ENCODE data around the gene WDR82. TPM values are rescaled to one million over a fixed set of nuclear protein-coding genes. Genes with fewer than 3 reads are reported as not detected.

The WDR82 gene
- total and polyA plus RNA-seq, 8 donors: 60.2 to 124 (median 108) TPM

DNA sequence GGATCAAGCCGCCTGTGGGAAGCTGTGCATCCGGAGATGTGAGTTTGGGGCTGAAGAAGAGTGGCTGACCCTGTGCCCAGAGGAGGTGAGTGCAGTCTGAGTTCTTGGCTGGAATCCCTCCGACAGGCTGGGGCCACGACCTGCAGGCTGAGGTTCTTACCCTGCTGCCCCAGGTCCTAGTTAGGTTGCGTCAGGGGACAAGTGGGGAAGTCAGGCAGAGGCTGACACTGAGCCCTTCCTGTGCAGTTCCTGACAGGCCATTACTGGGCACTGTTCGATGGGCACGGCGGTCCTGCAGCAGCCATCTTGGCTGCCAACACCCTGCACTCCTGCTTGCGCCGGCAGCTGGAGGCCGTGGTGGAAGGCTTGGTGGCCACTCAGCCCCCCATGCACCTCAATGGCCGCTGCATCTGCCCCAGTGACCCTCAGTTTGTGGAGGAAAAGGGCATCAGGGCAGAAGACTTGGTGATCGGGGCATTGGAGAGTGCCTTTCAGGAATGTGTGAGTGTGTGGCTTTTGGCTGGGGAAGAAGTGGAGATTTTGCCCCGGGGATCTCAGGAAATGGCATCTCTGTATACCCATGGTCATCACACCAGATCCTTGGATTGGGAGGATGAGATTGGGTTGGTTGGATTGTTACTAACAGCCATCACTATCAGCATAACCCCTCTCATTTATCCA is 31.6 kb downstream of the WDR82 start:
- peak overlapping the region; percentile 58 to 66 for H3K4me3 ChIP-seq

DNA sequence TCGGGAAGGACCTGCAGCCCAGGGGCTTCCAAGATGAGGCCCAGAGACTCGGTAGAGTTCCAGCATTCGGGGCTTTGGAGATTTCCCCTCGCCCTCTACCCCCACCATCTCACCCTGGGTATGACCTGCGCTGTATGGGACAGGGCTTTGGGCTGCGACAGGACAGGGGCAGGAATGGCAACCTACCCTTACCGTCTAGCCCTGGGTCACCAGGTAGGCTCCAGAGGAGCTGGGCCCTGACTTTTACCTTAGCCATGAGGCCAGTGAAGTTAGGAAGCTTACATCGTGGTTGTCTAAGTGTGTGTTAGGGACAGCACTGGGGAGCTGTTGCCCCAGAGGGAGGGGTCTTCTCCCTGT is 32.2 kb downstream of the WDR82 start:
- ATAC-seq: no peak

More for the DNA sequence above, 31.6 kb downstream of the WDR82 start:
- TF ChIP-seq, protein P1, sequence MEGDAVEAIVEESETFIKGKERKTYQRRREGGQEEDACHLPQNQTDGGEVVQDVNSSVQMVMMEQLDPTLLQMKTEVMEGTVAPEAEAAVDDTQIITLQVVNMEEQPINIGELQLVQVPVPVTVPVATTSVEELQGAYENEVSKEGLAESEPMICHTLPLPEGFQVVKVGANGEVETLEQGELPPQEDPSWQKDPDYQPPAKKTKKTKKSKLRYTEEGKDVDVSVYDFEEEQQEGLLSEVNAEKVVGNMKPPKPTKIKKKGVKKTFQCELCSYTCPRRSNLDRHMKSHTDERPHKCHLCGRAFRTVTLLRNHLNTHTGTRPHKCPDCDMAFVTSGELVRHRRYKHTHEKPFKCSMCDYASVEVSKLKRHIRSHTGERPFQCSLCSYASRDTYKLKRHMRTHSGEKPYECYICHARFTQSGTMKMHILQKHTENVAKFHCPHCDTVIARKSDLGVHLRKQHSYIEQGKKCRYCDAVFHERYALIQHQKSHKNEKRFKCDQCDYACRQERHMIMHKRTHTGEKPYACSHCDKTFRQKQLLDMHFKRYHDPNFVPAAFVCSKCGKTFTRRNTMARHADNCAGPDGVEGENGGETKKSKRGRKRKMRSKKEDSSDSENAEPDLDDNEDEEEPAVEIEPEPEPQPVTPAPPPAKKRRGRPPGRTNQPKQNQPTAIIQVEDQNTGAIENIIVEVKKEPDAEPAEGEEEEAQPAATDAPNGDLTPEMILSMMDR (IDR thresholded peaks at IDR 0.05): no peak
- Histone ChIP-seq H3K4me1 (peaks cover 5 to 63% of the 10 kb centered on the region in 2 donors), H3K36me3 (peaks cover 0 to 42% of the 10 kb centered on the region in 2 donors), H3K27ac (peak overlapping the region; percentile 81 to 95), H3K27me3 (no peaks in the 10 kb centered on the region), H3K9me3 (no peaks in the 10 kb centered on the region)
- ATAC-seq (peak; percentile 4), DNase-seq (peak in 2 of 4 donors; percentile 61 to 88)
- intact Hi-C loops (cut with DNase I): no loop called here

DNA sequence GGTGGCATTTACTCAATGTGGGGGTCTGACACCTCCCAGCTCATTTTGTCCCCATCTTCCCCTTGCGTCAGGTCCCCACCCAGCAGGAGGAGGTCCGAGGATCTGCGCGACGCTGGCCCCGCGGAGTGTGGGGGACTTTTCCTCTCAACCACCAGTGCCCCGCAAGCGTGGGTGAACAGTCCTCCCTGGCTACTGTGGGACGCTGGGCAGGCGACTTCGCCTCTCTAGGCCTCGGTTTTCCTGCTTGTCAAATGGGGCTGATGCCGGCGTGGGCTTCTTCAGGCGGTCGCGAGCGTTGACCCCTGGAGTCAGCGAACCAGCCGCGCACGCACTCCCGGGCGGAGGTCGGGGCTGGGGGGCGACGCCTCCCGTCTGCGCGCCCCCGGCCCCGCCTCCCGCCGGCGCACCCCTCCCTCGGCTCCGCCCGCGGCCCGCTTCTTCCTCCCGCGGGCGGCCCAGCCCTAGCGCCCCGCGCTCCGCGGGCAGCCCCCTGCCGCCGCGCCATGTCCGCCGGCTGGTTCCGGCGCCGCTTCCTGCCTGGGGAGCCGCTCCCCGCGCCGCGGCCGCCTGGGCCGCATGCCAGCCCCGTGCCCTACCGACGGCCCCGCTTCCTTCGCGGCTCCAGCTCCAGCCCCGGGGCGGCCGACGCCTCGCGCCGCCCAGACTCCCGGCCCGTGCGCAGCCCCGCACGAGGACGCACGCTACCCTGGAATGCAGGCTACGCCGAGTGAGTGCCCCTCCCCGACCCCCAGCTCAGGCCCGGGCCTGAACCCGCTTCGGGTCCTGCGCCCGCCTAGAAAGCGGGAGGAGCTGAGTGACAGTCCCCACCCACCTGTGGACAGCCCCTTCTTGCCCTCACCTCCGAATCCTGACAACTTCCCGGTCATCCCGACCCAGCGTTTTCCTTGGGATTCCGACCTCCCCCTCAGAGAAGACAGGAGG is 32.9 kb downstream of the WDR82 start, which contains the start of gene PPM1M:
TSS of gene PPM1M (plus strand) at position 438 of the 942 bp plus-strand sequence. CDS start at position 504, 66 bp downstream.
- H3K4me1 ChIP-seq: peaks cover 5 to 70% of the 10 kb centered on the region in 2 donors
- peaks cover 0 to 29% of the 10 kb centered on the region in 2 donors for H3K36me3 ChIP-seq
- H3K27me3 ChIP-seq: no peaks in the 10 kb centered on the region
- peak within 1 kb of the TSS; percentile 86 to 95 for H3K27ac ChIP-seq
- TF ChIP-seq, protein P1 (IDR thresholded peaks at IDR 0.05): no peak
- ATAC-seq (peak; percentile 64), DNase-seq (peak; percentile 46 to 93 (median 65))
- intact Hi-C loops (cut with DNase I): no loop called here
- peak within 1 kb of the TSS; percentile 58 to 66 for H3K4me3 ChIP-seq
- H3K9me3 ChIP-seq: no peaks in the 10 kb centered on the region

More for the DNA sequence above, 32.2 kb downstream of the WDR82 start:
- TF ChIP-seq, protein P1 (IDR thresholded peaks at IDR 0.05): no peak
- peaks cover 0 to 36% of the 10 kb centered on the region in 2 donors for H3K36me3 ChIP-seq
- H3K4me3 ChIP-seq: peak overlapping the region; percentile 58 to 66
- intact Hi-C loops (cut with DNase I): no loop called here
- H3K27ac ChIP-seq: peak overlapping the region; percentile 81 to 95
- DNase-seq: no peak
- H3K27me3 ChIP-seq: no peaks in the 10 kb centered on the region
- H3K9me3 ChIP-seq: no peaks in the 10 kb centered on the region
- H3K4me1 ChIP-seq: peaks cover 5 to 63% of the 10 kb centered on the region in 2 donors

DNA sequence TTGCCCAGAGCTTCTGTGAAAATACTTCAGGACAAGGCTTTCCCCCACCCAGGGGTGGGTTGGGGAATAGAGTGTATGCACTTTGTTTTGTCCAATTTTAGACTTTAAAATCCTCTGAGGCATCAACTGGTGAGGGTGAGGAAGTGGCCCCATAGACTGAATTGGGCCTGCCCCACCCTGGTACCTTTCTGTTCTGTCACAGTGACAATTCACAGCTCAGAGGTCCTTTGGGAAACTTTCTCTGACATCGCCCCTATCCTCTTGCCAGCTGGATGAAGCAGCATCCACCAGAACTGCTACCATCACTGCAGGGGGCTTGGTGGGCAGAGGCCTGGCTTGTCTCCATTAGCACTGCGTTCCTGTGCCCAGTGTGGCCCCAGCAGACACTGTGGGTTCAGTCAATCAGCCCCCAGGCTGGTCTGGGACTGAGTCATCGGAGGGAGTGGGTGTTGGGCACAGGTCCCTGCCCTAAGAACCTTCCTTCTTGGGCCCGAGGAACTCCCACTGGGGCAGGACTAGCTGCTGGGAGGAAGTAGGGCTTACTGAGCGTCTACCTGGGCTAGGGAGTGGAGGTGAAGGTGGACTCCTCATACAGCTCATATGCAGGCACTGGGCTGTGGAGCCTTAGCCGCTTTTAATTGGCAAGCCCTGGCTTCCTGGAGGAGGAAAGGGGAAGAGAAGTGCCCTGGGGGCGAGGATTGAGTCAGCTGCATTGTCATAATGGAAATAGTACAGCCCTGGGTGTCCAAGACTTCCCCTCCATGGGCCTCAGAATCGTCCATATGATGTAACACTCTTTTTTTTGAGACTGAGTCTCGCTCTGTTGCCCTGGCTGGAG is 34.4 kb downstream of the WDR82 start:
- H3K36me3 ChIP-seq: peaks cover 0 to 14% of the 10 kb centered on the region in 2 donors
- no peaks in the 10 kb centered on the region for H3K9me3 ChIP-seq
- peak overlapping the region; percentile 86 to 95 for H3K27ac ChIP-seq
- intact Hi-C loops (cut with DNase I): no loop called here
- no peaks in the 10 kb centered on the region for H3K27me3 ChIP-seq
- peak; percentile 27 for ATAC-seq
- DNase-seq: peak in 2 of 4 donors; percentile 68 to 84
- peaks cover 15 to 71% of the 10 kb centered on the region in 2 donors for H3K4me1 ChIP-seq
- peak overlapping the region in 1 of 2 donors; percentile 66 for H3K4me3 ChIP-seq
- TF ChIP-seq, protein P1 (IDR thresholded peaks at IDR 0.05): no peak

All from left lung (tissue), 10 donors.